NCI-H2029 (cell line): ENCODE measurements around the gene ICE2.

Source experiments
- DNase-seq: peaks from one replicate; lab custom pipeline; 2025; lab: John Stamatoyannopoulos, UW

The ICE2 gene

DNA sequence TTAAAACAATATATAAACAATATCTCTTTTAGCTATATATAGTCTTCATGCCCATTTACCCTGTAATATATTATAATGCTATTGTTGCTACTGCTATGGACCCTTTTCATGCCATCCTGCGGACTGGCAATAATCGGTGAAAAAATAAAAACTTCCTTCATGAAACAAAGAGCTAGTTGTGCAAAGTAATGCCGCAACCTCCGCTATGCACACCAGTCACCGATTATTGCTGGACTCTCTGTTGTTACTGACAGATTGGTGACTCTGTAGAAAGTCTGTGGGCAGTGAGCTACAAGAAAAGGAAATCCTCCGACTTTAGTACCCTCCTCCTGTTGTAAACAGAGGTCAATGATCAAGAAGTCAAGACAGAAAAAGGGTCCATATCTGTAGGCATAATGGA, 17.9 kb upstream of the ICE2 start:
- DNase-seq = no peak

DNA sequence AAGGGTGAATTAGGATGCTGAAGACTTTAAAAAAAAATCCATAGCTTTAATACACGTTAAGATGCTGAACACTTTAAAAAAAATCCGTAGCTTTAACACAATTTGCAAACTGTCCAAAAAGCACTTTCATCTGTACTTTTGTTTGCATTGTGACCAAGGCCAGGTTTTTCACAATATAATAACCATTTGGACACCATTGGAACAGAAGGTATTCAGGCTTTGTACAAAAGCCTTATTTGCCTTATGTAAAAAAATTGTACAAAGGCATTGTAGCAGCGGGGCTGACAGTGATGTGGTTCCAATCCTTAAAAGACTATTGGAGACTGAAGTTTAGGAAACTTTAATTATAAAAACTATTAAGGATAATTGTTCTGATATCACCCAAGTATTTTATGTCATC, 15.2 kb upstream of the ICE2 start:
- DNase-seq = no peak

DNA sequence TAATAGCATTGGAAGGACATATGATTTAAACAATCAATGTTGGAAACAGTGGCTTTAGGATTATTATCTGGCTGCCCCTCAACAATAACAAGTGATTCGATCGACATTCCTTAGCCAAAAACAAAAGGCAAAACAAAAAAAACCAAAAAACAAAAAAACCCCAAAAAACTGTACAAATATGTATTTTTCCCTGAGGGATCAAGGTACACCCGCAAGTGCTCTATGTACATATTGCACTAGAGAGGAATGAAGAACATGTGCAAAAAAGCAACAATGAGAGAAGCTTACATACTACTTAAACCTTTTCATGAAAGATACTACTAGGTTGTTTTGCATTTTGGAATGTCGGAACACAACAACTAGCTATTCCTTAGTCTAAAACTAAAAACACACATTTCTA, 14.2 kb upstream of the ICE2 start:
- DNase-seq = no peak

DNA sequence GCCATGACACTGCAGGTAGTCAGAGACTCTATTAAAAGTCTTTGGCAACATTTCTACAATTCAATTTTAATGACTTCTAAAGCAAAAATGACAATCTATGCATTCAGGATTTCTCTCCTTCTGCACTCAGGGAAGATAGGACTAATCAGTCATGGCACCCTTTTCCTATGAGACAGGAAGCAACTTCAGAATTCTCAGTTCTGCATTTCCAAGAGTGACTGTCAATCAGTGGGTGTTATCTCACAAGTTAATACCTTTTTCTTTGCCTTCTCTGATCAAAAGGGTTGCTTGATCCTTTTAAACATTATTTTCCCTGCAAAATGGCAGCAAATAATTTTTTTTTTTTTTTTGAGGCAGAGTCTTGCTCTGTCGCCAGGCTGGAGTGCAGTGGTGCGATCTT, 7.8 kb upstream of the ICE2 start:
- DNase-seq = no peak

DNA sequence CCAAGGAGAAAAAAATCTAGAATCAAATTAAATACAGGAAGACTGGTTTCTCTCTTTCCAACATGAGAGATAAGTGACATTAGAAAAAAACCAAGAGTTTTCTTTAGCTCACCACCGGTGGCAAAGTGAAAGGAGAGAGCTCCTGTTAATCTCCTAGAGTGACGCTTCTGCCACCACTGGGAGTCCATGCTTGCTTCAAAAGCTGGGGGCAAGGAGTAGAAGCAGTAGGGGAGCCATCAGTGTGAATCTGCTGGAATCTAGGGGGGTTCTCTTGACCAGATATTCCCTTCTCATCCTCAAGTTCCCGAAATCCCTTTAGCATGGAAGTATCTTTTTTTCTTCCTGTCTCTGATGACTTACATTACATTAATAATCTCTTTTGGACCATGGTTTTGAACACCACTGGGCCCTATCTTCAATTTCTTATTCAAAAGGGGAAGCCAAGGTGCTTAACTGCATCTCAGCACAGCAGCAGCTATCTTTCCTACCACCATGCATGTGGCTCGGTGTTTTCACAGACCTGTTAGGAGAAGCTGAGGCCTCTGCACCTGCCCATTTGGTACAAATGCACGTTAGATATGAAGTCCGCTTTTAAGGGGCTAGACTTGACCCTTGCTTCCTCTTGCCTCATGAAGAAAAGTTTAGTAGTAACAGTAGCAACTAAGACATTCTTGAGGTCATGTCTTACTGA, 6.6 kb upstream of the ICE2 start:
- DNase-seq = no peak

DNA sequence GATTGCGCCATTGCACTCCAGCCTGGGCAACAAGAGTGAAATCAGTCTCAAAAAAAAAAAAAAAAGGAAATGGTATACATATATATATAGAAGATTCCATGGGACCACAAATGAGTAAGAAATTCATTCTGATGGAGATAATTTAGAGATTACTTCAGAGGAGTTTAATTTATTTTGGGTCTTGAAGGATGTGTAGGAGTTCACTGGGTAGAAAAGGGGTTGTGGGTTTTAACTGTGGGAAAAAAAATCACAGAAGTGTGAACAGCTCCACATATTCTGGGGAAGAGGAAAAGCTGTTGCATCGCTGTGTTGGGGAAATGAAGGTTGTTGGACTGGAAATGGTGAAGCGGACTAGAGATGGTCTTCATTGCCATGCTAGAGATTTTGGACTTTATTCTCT, 4.1 kb upstream of the ICE2 start:
- no peak for DNase-seq

DNA sequence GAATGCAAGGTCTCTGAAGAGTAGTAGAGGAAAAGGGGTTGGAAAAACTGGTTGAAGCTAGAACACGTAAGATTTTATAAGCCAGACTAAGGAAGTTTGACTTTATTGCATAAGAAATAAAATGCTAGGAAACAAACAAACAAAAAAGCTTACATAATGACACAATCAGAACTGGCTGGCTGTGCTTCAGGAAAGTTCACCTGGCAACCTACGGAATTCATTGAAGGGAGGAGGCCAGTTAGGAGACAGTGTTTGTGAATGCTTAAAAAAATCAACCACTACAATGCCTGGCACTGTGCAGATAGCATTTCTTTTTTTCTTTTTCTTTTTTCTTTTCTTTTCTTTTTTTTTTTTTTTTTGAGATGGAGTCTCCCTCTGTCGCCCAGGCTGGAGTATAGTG, 1.9 kb upstream of the ICE2 start:
- DNase-seq = no peak

DNA sequence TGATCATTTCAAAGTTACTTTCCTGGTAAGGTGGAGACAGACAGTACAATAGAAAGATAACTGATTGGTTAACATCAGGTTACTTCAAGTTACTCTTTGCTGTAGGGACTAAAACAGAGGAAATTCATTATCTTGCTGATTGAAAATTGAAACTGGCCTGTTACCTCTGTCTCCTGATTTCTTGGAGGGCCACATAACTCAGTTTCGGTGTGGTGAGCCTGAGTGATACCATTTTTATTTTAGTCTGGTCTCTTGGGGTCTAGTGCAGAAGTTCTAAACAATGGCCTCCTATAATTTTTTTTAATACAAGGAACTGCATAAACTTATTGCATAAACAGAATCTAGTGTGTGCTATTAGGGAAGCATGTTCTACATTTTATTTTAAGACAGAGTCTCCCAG, 1.2 kb upstream of the ICE2 start:
- DNase-seq = no peak

DNA sequence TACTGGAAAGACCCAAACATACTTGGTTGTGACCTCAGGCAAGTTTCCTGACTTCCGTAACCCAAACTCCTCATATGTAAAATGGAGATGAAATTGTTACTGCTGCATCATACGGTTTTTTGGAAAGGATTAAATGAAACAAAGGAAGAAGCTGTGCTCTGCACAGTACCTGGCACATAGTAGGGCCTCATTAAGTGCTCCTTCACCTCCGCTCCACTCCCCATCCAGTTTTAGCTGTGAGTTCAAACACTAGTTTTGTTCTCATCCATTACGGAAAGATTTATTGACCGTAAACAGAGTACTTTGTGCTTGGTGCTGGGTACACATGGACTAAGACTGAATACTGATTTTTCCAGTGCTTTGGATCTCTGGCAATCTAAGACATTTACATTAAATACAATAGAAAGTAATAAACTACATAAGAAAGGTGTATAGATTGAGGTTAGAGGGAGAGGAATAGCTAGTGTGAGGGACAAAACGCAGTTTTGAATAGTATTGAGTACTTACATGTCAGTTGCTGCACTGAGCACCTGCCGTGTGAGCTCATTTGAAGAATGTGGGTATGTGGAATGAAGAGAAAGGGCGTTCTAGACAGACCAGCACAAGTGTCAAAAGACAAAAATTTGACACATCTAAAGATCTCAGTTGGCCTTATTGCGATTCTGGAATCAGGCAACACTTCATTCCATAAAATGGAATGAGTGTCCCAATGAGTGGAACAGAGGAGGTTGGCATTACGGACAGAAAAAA, 594 bp upstream of the ICE2 start:
- no peak for DNase-seq

DNA sequence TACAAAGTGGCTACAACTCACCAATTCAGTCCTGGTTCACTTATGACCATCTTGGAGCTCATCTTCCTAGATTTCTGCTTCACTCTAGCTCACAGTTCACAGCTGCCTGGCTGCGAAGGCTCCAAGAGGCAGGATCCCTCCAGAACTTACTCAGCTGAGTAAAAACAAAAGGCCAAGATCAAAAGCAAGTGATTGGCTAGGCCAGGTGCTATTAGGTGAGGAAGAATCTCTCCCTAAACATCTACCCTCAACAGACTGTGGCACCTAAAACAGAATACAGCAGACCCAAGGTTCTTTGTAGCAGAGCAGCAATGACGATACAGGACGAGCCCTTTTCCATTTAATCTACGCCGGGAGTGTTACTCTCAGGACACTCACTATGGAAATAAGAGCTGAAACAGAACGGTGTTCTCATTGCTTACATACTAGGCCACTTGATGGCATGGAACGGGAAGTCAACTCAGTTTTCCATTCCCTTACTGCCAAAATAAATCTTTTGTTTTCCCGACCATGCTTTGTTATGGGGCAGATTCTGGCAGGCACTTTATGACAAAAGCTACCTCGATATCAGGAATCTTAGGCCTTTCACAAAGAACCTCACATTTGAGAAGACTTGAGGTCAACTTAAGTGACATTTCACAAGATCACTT, 901 bp downstream of the ICE2 start:
- peak; percentile 51 for DNase-seq

DNA sequence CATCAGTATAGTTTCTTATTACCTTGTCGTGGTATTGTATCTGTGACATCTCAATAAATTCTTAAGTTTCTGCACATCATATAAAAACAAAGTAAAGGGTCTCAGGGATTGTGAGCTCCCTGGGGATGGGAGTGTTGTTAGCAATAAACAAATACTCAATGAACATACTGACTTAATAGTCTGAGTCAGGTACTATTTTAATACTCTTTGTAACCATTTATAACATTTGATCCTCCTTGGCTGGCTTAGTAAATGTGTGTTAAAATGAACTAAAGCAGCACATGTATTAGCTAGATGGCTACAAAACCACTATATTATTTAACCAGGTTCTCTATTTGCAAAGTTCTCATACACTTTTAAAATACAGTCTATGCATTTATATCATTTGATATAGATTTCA, 1.8 kb downstream of the ICE2 start:
- no peak for DNase-seq

DNA sequence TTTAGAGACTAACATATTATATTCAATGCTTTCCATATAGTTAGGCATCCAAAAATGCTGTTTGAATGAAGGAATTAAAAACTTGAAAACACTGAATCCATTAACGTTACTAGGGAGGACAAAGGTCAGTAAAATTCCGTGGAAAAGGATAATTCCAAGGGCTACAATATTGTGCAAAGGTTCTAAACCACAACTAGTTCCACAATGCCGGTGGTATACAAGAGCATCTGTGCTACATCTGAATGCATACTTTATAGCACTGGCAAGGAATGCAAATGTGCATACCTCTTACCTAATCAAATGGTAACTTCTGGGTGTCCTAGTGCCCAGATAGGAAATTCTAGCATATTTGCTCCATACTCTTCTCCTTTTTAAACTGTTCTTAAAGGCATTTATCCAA, 2.2 kb downstream of the ICE2 start:
- no peak for DNase-seq

DNA sequence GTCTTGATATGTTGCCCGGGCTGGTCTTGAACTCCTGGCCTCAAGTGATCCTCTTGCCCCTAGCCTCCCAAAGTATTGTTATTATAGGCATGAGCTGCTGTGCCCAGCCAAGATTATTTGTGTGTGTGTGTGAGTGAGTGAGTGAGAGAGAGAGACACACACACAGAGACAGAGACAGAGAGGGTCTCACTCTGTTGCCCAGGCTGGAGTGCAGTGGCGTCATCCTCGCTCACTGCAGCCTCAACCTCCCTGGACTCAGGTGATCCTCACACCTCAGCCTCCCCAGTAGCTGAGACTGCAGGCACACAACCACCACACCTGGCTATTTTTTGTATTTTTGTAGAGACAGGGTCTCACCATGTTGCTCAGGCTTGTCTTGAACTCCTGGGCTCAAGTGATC, 5.8 kb downstream of the ICE2 start:
- DNase-seq = no peak

DNA sequence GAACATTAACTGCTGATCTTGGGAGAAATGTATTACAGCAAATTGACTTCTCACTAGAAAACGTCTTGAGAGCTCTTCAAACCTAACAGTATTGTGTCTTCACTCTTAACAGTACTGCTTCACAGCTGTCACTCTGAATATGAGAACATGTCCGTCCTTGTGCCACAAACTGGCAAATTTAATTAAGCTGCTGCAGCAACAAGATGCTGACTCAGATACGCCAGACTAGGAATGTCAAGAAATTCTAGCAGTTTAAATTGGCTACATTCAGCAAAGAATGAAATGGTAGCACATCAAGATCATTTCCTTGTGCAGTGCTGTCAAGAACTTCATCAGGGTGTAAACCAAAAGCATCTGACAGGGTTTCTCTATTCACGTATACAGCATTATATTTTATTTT, 7.6 kb downstream of the ICE2 start:
- DNase-seq = no peak

DNA sequence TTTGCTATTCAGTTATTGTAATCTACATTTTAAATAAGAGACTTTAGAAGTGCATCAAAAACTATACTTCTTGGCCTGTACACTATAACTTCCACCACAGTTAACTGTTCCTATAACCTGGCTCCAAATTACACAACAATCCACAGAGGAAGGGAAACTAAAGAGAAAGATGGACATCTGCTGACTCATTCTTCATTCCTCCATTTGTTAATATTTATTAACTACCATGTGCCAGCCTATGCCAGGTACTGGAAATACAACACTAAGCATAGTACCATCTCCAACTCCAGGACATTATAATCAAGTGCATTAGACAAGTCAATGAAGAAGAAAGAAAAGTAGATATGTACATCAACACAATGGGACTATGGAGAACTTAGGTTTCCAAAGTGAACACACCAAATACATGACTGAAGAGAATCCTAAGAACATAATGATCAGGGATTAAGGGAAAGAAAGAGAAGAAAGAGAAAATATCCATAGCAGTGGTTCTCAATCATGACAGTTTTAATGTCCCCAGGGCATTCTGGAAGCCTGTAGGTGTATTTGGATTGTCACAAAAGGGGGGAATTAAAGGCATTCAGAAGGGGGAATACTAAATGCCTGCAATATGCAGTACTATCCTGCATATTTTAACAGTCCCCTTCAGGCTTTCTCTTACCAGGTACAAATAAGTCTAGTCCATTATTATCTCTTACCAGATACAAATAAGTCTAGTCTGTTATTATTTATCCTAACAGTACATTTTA, 8.9 kb downstream of the ICE2 start:
- DNase-seq = no peak

DNA sequence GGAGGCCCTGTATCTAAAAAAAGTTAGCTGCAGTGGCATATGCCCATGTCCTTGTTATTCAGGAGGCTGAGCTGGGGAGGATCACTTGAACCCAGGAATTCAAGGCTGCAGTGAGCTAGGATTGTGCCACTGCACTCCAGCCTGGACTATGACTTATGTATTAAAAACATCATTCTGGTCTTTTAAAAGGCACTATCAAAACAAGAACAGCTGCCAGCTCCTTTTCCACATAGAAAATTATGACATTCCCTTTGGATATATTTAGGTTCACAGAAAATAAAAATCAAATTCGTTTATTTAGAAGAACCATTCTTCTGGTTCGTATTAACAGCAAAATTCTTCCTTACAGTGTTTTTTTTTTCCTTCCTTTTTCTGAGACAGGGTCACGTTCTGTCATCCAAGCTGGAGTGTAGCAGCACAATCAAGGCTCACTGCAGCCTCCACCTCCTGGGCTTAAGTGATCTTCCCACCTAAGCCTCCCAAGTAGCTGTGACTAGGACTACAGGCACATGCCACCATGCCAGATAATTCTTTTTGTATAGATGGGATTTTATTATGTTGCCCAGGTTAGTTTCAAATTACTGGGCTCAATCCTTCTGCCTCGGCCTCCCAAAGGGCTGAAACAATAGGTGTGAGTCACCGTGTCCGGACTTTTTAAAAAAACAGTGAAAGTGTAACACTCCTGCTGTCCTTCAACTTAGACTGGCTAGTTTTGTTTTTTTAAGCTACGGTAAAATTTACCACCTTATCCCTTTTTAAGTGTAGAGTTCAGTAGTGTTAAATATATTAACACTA, 13.9 kb downstream of the ICE2 start:
- no peak for DNase-seq

DNA sequence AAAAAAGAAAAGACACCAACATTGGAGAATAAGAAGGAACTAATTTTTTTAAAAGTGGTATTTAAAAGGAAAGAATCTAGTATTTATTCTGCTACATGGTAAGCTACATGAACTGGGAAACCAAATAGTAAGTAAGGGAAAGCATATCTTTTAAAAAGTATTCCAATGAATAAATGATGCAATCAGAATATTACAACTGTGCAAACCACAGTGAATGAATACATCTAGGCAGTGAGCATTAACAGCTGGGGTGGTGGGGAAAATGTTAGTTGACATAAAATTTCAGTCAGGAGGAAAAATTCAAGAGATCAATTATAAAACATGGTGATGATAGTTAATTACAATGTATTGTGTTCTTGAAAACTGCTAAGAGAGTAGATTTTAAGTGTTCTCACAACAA, 16.9 kb downstream of the ICE2 start:
- no peak for DNase-seq

DNA sequence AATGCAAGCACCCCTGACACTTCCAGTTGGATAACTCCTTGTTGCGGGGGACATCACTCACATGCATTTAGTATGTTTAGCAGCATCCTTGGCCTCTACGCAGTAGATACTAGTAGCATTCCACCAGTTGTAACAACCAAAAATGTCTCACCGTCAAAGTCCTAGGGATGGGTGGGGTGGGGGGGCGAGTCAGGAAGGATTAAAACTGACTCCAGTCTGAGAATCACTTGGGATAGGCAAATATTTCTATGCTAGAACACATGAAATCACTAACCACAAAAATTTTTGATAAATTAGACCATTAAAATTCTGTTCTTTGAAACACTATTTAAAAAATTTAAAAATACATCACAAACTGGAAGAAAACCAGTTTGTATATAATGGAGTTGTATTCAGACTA, 18.0 kb downstream of the ICE2 start:
- DNase-seq = no peak

DNA sequence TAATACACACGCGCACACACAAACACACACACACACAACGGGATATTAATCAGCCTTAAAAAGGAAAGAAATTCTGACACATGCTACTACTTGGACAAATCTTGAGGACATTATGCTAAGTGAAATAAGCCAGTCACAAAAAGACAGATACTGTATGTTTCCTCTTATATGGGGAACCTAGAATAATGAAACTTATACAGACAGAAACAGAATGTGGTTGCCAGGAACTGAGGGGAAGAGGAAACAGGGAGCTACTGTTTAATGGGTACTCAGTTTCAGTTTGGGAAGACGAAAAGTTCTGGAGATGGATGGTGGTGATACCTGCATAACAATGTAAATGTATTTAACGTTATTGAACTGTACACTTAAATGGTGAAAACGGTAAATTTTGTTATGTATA, 20.2 kb downstream of the ICE2 start:
- DNase-seq = no peak

DNA sequence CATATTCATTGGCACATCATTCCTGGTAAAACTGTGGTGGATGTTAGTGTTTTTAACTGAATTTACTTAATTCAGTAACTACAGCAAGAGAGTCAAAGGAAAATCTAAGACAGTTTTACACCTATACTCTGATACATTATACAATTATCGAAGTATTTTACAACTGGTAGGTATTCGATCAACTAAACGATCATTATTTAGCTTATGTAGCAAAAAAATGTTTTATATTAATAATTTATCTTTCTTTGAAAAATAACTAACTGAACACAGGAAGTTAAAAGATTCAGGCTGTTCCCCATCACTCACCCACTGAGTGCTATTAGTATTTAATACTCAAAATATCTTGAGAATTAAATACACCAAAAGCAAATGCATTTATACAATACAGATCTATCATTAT, 21.0 kb downstream of the ICE2 start:
- no peak for DNase-seq

DNA sequence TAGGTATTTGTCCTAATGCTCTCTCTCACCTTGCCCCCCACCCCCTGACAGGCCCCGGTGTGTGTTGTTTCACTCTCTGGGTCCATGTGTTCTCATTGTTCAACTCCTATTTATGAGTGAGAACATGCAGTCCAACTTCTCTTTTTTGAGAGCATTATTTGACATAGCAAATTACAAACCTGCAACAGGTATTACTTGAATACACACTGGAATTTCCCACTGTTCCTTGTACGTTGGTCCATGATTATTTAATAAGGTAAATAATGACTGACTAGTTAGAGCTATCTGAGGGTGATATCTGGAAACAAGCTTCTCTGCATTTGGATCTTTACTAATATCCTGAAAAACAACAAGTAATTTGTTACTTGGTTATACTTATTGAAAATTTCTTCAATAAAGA, 24.1 kb downstream of the ICE2 start:
- DNase-seq = no peak
